Vagina (tissue), 2 donors: ENCODE data around the gene HNRNPA2B1.

ENCODE experiments used
- POLR2A ChIP-seq, 2 donors: fragments of 450-650 bp; IDR thresholded peaks; one replicate each; pipeline ENCODE4 v1.6.1; 2017; ENCODE audit warnings: antibody characterized with exemption in 2 of 2, mild to moderate bottlenecking in 2 of 2, moderate library complexity in 2 of 2
- TF ChIP-seq, protein P1 (sequence below), 3 experiments: fragments of 450-650 bp in 2 of 3; fragments of 200-600 bp in 1 of 3; sonication (generic) in 1 of 3; IDR thresholded peaks; one replicate each; pipeline ENCODE4 v1.5.1; 2017 to 2019; ENCODE audit warnings: antibody characterized with exemption in 3 of 3, mild to moderate bottlenecking in 2 of 3, moderate library complexity in 2 of 3

DNA sequence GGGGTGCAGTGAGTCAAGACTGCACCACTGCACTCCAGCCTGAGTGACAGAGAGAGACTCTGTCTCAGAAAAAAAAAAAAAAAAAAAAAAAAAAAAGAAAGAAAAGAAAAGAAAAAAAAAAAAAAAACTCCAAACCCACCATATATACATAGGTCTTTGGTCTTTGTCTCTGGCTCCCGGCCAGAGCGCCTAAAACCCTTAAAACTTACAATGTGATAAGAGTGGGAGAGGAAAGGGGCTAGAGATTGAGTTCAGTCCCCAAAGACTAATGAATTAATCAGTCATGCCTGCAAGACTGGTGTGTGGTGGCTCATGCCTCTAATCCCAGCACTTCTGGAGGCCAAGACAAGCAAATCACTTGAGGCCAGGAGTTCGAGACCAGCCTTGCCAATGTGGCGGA is 55.3 kb downstream of the HNRNPA2B1 start:
- TF ChIP-seq, protein P1, sequence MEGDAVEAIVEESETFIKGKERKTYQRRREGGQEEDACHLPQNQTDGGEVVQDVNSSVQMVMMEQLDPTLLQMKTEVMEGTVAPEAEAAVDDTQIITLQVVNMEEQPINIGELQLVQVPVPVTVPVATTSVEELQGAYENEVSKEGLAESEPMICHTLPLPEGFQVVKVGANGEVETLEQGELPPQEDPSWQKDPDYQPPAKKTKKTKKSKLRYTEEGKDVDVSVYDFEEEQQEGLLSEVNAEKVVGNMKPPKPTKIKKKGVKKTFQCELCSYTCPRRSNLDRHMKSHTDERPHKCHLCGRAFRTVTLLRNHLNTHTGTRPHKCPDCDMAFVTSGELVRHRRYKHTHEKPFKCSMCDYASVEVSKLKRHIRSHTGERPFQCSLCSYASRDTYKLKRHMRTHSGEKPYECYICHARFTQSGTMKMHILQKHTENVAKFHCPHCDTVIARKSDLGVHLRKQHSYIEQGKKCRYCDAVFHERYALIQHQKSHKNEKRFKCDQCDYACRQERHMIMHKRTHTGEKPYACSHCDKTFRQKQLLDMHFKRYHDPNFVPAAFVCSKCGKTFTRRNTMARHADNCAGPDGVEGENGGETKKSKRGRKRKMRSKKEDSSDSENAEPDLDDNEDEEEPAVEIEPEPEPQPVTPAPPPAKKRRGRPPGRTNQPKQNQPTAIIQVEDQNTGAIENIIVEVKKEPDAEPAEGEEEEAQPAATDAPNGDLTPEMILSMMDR (IDR thresholded peaks at IDR 0.05): no peak
- TF ChIP-seq POLR2A (IDR thresholded peaks at IDR 0.05): no peak
